ENCODE measurements around the gene SH3BGRL. TPM values are rescaled to one million over a fixed set of nuclear protein-coding genes. Genes with fewer than 3 reads are reported as not detected.

SH3BGRL gene
- total and polyA plus RNA-seq, 2 of the 13 experiments (the other 11 are each of a cell fraction or from before 2014, with no cell fraction given): 8.9 to 11.4 TPM

DNA sequence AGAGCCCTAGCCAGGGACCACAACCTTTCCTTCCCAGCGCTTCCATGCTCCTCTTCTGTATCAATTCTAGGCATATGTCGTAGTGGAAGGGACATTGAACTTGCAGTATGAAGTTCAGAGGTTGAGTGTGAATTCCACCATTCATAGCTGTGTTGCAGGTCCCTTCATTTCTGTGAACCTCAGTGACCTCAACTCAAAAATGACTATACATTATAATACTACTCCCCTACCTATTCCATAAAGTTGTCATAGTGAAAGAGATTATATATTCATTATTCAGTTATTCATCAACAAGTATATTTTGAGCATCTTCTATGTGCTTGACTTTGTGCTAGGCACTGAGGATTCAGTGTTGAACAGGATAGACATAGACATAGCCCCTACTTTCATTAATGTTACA is 28.0 kb downstream of the SH3BGRL start:
- H3K4me1 ChIP-seq (ENCODE audit: insufficient read depth, low read length): no peaks in the 10 kb centered on the region
- H4K20me1 ChIP-seq (ENCODE audit: insufficient read depth, low read length): no peaks in the 10 kb centered on the region
- FAIRE-seq (no peak), ATAC-seq (no peak), DNase-seq (ENCODE audit: low spot score) (no peak)
- no peaks in the 10 kb centered on the region for H3K36me3 ChIP-seq (replicated peaks in 1 of 2; ENCODE audit: control insufficient read depth in 1 of 2, insufficient read depth in 2 of 2, low read length in 2 of 2)
- no peak overlapping the region for H3K4me3 ChIP-seq (replicated peaks in 1 of 3; ENCODE audit: insufficient read depth in 1 of 3, low read depth in 2 of 3, low read length in 3 of 3)
- WGBS (ENCODE audit: low lambda C conversion rate): no CpG with 5 or more reads among the region's 2 CpGs
- ChIA-PET CTCF (ENCODE audit: low intra/inter-chr PET ratio, low total read pairs) (no interaction called here), POLR2A (no interaction called here)
- H3K27ac ChIP-seq (ENCODE audit: extremely low read length, insufficient read depth, low read length): no peak overlapping the region
- H3K79me2 ChIP-seq (ENCODE audit: insufficient read depth, low read length): no peaks in the 10 kb centered on the region
- BruUV-seq (replicated peaks): no TSS peak
- in situ Hi-C loops (cut with HindIII; ENCODE audit: extremely low pct_ligation_motif_present, low pct_unique_long_range_greater_than_20kb) (no loop called here), intact Hi-C loops (cut with micrococcal nuclease; ENCODE audit: unreplicated experiment) (no loop called here)
- no peak overlapping the region for H3K4me2 ChIP-seq (ENCODE audit: low read depth, low read length)
- no peaks in the 10 kb centered on the region for H3K9me3 ChIP-seq (ENCODE audit: low read length)
- H3K27me3 ChIP-seq (ENCODE audit: control insufficient read depth in 1 of 2, insufficient read depth in 2 of 2, low read length in 2 of 2): no peaks in the 10 kb centered on the region
- no peak overlapping the region for H3K9ac ChIP-seq (ENCODE audit: insufficient read depth, low read depth, low read length)
- TF ChIP-seq, protein P1, sequence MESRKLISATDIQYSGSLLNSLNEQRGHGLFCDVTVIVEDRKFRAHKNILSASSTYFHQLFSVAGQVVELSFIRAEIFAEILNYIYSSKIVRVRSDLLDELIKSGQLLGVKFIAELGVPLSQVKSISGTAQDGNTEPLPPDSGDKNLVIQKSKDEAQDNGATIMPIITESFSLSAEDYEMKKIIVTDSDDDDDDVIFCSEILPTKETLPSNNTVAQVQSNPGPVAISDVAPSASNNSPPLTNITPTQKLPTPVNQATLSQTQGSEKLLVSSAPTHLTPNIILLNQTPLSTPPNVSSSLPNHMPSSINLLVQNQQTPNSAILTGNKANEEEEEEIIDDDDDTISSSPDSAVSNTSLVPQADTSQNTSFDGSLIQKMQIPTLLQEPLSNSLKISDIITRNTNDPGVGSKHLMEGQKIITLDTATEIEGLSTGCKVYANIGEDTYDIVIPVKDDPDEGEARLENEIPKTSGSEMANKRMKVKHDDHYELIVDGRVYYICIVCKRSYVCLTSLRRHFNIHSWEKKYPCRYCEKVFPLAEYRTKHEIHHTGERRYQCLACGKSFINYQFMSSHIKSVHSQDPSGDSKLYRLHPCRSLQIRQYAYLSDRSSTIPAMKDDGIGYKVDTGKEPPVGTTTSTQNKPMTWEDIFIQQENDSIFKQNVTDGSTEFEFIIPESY (CRISPR knock-in tag; IDR thresholded peaks at IDR 0.05): no peak
- TF ChIP-seq, protein P2, sequence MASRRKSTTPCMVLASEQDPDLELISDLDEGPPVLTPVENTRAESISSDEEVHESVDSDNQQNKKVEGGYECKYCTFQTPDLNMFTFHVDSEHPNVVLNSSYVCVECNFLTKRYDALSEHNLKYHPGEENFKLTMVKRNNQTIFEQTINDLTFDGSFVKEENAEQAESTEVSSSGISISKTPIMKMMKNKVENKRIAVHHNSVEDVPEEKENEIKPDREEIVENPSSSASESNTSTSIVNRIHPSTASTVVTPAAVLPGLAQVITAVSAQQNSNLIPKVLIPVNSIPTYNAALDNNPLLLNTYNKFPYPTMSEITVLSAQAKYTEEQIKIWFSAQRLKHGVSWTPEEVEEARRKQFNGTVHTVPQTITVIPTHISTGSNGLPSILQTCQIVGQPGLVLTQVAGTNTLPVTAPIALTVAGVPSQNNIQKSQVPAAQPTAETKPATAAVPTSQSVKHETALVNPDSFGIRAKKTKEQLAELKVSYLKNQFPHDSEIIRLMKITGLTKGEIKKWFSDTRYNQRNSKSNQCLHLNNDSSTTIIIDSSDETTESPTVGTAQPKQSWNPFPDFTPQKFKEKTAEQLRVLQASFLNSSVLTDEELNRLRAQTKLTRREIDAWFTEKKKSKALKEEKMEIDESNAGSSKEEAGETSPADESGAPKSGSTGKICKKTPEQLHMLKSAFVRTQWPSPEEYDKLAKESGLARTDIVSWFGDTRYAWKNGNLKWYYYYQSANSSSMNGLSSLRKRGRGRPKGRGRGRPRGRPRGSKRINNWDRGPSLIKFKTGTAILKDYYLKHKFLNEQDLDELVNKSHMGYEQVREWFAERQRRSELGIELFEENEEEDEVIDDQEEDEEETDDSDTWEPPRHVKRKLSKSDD (CRISPR knock-in tag; IDR thresholded peaks at IDR 0.05; ENCODE audit: low read depth): no peak
- TF ChIP-seq HOXA3 (CRISPR knock-in tag; IDR thresholded peaks at IDR 0.05) (no peak), SUZ12 (IDR thresholded peaks at IDR 0.05; ENCODE audit: low read depth, low read length) (no peak), CEBPB (IDR thresholded peaks at IDR 0.05; ENCODE audit: borderline replicate concordance, low read depth, low read length) (no peak), ATRX (CRISPR knock-in tag; IDR thresholded peaks at IDR 0.05; ENCODE audit: borderline replicate concordance) (no peak), KLF12 (CRISPR knock-in tag; IDR thresholded peaks at IDR 0.05; ENCODE audit: borderline replicate concordance) (no peak), HMG20B (CRISPR knock-in tag; conservative IDR thresholded peaks at IDR 0.05) (no peak), MLLT10 (CRISPR knock-in tag; IDR thresholded peaks at IDR 0.05) (no peak), ZBTB42 (CRISPR knock-in tag; IDR thresholded peaks at IDR 0.05) (no peak)
- TF ChIP-seq, protein P3, sequence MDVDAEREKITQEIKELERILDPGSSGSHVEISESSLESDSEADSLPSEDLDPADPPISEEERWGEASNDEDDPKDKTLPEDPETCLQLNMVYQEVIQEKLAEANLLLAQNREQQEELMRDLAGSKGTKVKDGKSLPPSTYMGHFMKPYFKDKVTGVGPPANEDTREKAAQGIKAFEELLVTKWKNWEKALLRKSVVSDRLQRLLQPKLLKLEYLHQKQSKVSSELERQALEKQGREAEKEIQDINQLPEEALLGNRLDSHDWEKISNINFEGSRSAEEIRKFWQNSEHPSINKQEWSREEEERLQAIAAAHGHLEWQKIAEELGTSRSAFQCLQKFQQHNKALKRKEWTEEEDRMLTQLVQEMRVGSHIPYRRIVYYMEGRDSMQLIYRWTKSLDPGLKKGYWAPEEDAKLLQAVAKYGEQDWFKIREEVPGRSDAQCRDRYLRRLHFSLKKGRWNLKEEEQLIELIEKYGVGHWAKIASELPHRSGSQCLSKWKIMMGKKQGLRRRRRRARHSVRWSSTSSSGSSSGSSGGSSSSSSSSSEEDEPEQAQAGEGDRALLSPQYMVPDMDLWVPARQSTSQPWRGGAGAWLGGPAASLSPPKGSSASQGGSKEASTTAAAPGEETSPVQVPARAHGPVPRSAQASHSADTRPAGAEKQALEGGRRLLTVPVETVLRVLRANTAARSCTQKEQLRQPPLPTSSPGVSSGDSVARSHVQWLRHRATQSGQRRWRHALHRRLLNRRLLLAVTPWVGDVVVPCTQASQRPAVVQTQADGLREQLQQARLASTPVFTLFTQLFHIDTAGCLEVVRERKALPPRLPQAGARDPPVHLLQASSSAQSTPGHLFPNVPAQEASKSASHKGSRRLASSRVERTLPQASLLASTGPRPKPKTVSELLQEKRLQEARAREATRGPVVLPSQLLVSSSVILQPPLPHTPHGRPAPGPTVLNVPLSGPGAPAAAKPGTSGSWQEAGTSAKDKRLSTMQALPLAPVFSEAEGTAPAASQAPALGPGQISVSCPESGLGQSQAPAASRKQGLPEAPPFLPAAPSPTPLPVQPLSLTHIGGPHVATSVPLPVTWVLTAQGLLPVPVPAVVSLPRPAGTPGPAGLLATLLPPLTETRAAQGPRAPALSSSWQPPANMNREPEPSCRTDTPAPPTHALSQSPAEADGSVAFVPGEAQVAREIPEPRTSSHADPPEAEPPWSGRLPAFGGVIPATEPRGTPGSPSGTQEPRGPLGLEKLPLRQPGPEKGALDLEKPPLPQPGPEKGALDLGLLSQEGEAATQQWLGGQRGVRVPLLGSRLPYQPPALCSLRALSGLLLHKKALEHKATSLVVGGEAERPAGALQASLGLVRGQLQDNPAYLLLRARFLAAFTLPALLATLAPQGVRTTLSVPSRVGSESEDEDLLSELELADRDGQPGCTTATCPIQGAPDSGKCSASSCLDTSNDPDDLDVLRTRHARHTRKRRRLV (CRISPR knock-in tag; IDR thresholded peaks at IDR 0.05): no peak
- TF ChIP-seq, protein P4, sequence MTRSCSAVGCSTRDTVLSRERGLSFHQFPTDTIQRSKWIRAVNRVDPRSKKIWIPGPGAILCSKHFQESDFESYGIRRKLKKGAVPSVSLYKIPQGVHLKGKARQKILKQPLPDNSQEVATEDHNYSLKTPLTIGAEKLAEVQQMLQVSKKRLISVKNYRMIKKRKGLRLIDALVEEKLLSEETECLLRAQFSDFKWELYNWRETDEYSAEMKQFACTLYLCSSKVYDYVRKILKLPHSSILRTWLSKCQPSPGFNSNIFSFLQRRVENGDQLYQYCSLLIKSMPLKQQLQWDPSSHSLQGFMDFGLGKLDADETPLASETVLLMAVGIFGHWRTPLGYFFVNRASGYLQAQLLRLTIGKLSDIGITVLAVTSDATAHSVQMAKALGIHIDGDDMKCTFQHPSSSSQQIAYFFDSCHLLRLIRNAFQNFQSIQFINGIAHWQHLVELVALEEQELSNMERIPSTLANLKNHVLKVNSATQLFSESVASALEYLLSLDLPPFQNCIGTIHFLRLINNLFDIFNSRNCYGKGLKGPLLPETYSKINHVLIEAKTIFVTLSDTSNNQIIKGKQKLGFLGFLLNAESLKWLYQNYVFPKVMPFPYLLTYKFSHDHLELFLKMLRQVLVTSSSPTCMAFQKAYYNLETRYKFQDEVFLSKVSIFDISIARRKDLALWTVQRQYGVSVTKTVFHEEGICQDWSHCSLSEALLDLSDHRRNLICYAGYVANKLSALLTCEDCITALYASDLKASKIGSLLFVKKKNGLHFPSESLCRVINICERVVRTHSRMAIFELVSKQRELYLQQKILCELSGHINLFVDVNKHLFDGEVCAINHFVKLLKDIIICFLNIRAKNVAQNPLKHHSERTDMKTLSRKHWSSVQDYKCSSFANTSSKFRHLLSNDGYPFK (CRISPR knock-in tag; IDR thresholded peaks at IDR 0.05; ENCODE audit: borderline replicate concordance): no peak
- no peak overlapping the region for H2AFZ ChIP-seq (ENCODE audit: low read length)

Measured in HepG2 (cell line).